HG02970 (cell line): ENCODE data around the gene DHCR7.
A peak's percentile ranks its signal among the peaks of the same experiment; 100 is the strongest.

ENCODE experiments used
- ATAC-seq: cut with Tn5 transposase; IDR thresholded peaks from one replicate; pipeline ENCODE4 v1.9.1; 2021; ENCODE audit warnings: mild to moderate bottlenecking, moderate library complexity, moderate number of reproducible peaks; ENCODE audit not compliant: unreplicated experiment, low FRiP score

Gene DHCR7, protein sequence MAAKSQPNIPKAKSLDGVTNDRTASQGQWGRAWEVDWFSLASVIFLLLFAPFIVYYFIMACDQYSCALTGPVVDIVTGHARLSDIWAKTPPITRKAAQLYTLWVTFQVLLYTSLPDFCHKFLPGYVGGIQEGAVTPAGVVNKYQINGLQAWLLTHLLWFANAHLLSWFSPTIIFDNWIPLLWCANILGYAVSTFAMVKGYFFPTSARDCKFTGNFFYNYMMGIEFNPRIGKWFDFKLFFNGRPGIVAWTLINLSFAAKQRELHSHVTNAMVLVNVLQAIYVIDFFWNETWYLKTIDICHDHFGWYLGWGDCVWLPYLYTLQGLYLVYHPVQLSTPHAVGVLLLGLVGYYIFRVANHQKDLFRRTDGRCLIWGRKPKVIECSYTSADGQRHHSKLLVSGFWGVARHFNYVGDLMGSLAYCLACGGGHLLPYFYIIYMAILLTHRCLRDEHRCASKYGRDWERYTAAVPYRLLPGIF

DNA sequence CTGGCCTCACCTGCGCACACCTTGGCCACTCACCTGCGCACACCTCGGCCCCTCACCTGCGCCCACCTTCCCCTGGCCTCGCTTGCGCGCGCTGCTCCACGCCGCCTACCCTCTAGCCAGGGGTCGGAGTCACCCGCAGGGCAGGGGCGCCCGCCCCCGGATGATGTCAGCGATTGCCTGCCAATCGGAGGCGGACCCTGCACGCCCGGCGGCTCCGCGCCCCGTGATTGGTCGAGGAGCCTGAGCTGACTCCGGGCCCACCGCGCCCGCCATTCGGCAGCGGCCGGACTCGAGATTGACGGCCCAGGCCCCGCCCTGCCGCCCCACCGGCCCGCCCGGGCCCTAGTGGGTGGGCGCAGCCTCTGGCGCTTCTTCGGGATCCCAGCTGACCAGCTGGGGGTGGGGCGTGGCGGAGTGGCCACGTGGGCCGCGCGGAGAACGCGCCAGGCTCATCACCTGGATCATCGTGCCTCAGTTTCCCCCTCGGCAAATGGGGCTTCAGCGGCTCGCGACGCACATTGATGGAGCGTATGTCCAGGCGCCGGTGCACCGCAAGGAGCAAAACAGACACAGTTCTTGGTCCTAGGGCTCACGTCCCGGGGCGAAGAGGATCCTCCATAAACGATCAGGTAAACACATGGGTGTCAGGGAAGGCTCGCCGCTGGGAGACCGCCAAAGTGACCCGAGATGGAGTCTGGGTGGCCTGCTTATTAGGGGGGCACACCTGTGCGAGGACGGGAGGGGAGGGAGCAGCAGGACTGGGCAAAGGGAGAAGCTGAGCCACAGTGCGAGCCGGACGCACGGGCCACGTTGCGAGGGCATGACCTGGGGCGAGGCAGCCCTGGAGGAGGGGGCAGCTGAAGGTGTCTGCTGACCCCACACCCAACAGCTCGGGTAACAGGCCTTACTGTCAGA, at the start of gene DHCR7:
Gene DHCR7, minus strand, starts transcription at position 137 of the 915 bp plus-strand sequence. CDS start 3,441 bp downstream, outside the sequence.
- peak; percentile 73 for ATAC-seq

GRCh38 chr11:71496421-71496820, 48.2 kb upstream of the DHCR7 start:
- ATAC-seq = no peak

DNA sequence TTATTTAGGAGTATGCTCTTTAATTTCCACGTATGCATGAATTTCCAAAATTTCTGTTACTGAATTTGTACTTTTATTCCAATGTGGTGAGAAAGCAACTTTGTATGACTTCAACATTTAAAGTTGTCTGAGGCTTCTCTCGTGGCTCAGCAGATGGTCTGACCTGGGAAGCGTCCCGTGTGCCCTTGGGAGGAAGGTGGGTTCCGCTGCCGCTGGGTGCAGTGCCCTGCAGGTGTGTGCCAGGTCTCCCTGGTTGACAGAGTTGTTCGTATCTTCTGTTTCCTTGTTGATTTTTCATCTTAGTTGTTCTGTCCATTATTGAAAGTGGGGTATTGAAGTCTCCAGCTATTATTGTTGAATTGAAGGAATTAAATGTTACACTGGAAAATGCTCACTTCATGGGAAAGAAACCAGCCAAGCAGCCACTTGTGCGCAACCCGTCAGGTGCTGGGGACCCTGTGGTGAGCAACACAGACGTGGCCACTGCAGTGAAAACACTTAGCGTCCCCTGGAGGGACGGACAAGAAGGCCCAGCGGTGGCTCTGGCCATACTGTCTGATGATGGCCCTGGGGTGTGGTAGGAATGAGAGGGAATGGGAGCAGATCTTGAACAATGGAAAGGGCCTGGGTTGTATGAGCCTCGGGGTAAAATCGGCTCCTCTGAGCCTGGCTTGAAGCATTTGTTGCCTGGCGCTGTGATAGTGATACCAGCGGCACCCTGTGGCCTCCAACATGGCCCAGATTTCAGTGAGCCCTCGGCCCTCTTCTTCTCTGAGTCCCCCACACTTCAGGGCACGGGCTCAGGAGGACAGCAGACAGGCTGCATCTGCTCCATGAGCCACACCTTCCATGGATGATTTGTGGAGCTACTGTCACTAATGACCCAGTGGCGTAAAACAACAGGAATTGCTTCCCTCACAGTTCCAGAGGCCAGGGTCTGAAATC, 47.4 kb upstream of the DHCR7 start:
- ATAC-seq = no peak

DNA sequence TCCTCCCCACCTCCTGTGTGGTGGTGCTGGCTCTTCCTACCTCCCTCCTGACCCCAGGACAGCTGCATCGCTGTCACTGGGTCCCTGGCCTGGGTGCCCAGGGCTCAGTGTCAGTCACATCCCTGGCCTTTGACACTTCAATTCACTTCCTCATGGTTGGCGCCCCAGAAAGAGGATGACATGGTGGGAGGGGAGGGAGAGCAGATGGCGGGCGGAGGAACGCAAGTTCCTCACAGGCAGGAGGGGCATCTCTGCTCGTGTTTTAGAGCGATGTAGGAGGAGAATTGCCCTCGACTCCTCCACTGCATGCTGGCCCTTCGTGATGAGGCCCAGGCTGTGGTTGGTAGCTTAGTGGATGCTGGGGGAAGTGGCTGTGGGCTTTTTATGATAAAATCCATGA, 43.7 kb upstream of the DHCR7 start:
- ATAC-seq = no peak

- ATAC-seq = no peak
These were observed 43.3 kb upstream of the DHCR7 start for GRCh38 chr11:71491531-71491930.

GRCh38 chr11:71490731-71491390, 42.7 kb upstream of the DHCR7 start:
- no peak for ATAC-seq

- ATAC-seq = no peak
These were observed 42.0 kb upstream of the DHCR7 start for GRCh38 chr11:71490044-71490730.

GRCh38 chr11:71489311-71490043, 41.3 kb upstream of the DHCR7 start:
- ATAC-seq = no peak

DNA sequence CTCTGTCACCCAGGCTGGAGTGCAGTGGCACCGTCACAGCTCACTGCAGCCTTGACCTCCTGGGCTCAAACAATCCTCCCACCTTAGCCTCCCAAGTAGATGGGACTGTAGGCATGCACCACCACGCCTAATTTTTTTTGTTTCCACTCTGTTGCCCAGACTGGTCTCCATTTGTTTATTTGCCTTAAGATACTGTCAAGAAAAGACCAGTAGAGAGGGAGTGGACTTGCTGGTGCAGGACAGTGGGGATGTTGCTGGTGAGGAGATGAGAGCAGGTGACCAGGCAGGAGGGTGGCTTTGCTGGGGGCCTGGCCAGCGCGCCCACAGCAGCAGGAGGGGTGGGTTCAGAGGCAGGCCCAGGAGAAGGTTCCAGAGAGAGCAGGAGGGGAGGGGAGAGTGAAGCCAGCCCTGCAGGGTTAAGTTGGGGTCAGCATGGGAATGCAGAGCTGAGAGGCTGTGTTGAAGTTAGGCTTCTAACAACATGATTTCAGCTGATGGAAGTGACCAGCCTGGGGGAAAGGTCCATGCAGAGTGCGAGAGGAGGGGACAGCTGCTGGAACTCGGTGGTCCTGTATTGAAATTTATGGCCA, 40.6 kb upstream of the DHCR7 start:
- ATAC-seq = no peak

GRCh38 chr11:71486320-71486719, 38.1 kb upstream of the DHCR7 start:
- no peak for ATAC-seq

GRCh38 chr11:71485466-71485865, 37.3 kb upstream of the DHCR7 start:
- ATAC-seq = no peak

GRCh38 chr11:71485063-71485399, 36.8 kb upstream of the DHCR7 start:
- no peak for ATAC-seq

DNA sequence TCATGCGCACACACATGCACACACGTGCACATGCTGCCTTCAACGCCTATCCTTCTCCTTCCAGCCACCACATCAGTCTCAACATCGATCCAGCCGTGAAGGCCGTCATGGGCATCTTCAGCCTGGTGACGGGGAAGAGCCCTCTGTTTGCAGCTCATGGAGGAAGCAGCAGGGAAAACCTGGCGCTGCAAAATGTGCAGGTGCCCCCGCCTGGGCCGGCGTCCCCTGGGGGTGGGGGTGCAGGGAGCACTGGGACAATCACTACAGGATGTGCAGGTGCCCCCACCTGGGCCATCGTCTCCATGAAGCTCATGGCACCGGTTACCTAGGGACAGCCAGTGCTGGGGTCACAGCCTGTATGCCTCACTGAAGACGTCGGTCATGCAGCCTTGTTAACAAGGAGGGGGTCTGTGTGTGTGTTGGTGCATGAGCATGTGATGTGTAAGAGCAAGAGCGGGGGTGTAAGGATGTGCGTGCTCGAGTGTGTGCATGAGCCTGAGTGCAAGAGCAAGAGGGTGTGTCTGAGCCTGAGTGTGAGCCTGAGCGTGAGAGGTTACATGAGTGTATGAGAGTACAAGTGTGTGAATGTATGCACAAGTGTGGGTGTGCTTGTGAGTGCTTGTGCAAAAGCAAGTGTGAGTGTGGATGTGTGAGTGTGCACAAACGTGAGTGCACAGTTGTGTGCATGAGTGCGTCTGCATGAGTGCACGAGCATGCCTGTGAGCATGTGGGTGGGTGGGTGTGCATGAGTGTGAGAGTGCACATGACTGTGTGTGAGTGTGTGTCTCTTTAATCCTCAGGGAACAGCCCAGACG, 36.3 kb upstream of the DHCR7 start:
- ATAC-seq = no peak

DNA sequence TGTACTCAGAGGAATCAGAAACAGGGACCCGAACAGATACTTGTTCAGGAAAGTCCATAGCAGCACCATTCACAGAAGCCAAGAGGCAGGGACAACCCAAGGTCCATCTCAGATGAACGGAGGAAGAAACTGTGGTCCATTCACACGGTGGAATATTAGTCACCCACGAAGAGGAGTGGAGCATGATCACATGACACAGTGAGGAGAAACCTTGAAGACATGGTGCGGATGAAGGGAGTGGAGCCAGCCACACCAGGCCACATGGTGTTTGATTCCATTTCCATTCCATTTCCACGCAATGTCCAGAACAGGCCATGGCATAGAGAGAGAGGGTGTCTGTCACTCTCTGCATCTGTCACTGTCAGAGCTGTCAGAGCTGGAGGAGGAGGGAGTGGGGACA, 35.5 kb upstream of the DHCR7 start:
- ATAC-seq = no peak

- ATAC-seq = no peak
These were observed 34.7 kb upstream of the DHCR7 start for GRCh38 chr11:71482746-71483364.

DNA sequence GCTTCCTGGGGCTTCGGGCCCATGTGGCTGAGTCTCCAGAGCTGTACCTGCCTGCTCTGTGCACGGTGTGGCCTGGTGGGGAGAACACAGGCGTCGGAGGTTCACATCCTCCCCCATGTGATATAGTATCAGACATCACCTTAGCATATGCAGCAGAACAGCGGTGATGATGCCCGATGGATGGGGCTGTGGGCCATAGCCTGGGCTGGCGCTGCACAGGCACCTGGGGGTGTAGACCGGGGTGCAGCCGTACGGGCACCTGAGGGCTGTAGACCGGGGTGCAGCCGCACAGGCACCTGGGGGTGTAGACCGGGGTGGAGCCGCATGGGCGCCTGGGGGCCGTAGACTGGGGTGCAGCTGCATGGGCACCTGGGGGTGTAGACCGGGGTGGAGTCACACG, 34.0 kb upstream of the DHCR7 start:
- ATAC-seq = no peak
